Panc1 (cell line): ENCODE data around the gene RNMT.

Source experiments
- CTCF ChIP-seq: fragments of 450-650 bp; IDR thresholded peaks from 2 replicates; pipeline ENCODE4 v1.5.1; 2017; ENCODE audit warnings: mild to moderate bottlenecking
- POLR2AphosphoS5 ChIP-seq: IDR thresholded peaks from 2 replicates; pipeline ENCODE4 v1.6.1; 2012; ENCODE audit warnings: mild to moderate bottlenecking, low read depth, low read length, moderate library complexity
- REST ChIP-seq, 2 experiments: IDR thresholded peaks; 2 replicates each; pipeline ENCODE4 v1.6.1; 2011 to 2012; ENCODE audit warnings: low read depth in 2 of 2, control low read depth in 1 of 2, low read length in 1 of 2, mild to moderate bottlenecking in 1 of 2, moderate library complexity in 1 of 2; ENCODE audit not compliant: insufficient read depth in 1 of 2
- SIN3A ChIP-seq: IDR thresholded peaks from 2 replicates; pipeline ENCODE4 v1.6.1; 2012; ENCODE audit warnings: low read depth, mild to moderate bottlenecking, low read length, moderate library complexity, borderline replicate concordance; ENCODE audit not compliant: insufficient read depth
- TCF7L2 ChIP-seq: IDR thresholded peaks from 2 replicates; pipeline ENCODE4 v1.6.1; 2011; ENCODE audit warnings: mild to moderate bottlenecking, low read depth, low read length, inconsistent platforms

GRCh38 chr18:13720847-13721246 lies 5.6 kb upstream of the RNMT start:
- TF ChIP-seq CTCF (no peak), REST (IDR thresholded peaks at IDR 0.05; ENCODE audit: insufficient read depth in 1 of 2, low read depth in 2 of 2, low read length in 1 of 2) (no peak), SIN3A (no peak), POLR2AphosphoS5 (no peak), TCF7L2 (no peak)
